Lower lobe of right lung (tissue), 2 donors: Measurements from ENCODE around the gene TMIE. TPM values are rescaled to one million over a fixed set of nuclear protein-coding genes. Genes with fewer than 3 reads are reported as not detected.

Experiments used
- ATAC-seq, 2 donors: fragments of 200-7000 bp; cut with Tn5 transposase; one replicate each; pipeline ENCODE4 v1.9.1; 2020 to 2022; ENCODE audit warnings: mild to moderate bottlenecking in 2 of 2, moderate library complexity in 2 of 2
- DNase-seq: peaks from one replicate; pipeline ENCODE4 v3.0.0-alpha.2; 2020
- H3K27ac ChIP-seq: fragments of 200-600 bp; one replicate; pipeline ENCODE4 v1.8.0; 2022
- H3K27me3 ChIP-seq: fragments of 200-600 bp; one replicate; pipeline ENCODE4 v1.8.0; 2022; ENCODE audit warnings: low read depth
- H3K36me3 ChIP-seq: fragments of 200-600 bp; one replicate; pipeline ENCODE4 v1.8.0; 2022; ENCODE audit warnings: mild to moderate bottlenecking
- H3K4me1 ChIP-seq: fragments of 200-600 bp; one replicate; pipeline ENCODE4 v1.8.0; 2022
- H3K4me3 ChIP-seq: fragments of 200-600 bp; one replicate; pipeline ENCODE4 v1.8.0; 2022; ENCODE audit warnings: mild to moderate bottlenecking
- H3K9me3 ChIP-seq: fragments of 200-600 bp; one replicate; pipeline ENCODE4 v1.8.0; 2022
- CTCF ChIP-seq: fragments of 200-600 bp; IDR thresholded peaks from one replicate; pipeline ENCODE4 v1.8.0; 2022; ENCODE audit warnings: antibody characterized with exemption, mild to moderate bottlenecking
- intact Hi-C: fragments of 100-400 bp; cut with DNase I; formaldehyde crosslinking; loops from one replicate; pipeline ENCODE4 v1.11.0; 2022
- total RNA-seq: library from RNA; stranded (reverse); fragmentation: NEBNext Ultra II Directional; extraction: Animal tissue kit (Norgen Biotek cat#: 25700); gene quantifications from one replicate; pipeline ENCODE4 v1.2.1, GENCODE V29; 2021
- donor health status: DM: no; HTN: yes; CAD: no; lungs with severe emphysema.

TMIE gene
- total RNA-seq, 1 donor from 2014 or later = 1.0 TPM

GRCh38 chr3:46670891-46671427, 30.2 kb upstream of the TMIE start:
- Histone ChIP-seq H3K4me3 (no peak overlapping the region), H3K27me3 (no peaks in the 10 kb centered on the region), H3K9me3 (no peaks in the 10 kb centered on the region), H3K27ac (no peak overlapping the region), H3K36me3 (peaks cover 43% of the 10 kb centered on the region), H3K4me1 (no peaks in the 10 kb centered on the region)
- intact Hi-C loops = no loop called here
- ATAC-seq = no peak
- no peak for TF ChIP-seq CTCF
- peak; percentile 19 for DNase-seq

- DNase-seq (peak; percentile 30), ATAC-seq (no peak)
- Histone ChIP-seq H3K4me1 (no peaks in the 10 kb centered on the region), H3K27ac (no peak overlapping the region), H3K9me3 (no peaks in the 10 kb centered on the region), H3K27me3 (no peaks in the 10 kb centered on the region), H3K4me3 (no peak overlapping the region), H3K36me3 (peaks cover 51% of the 10 kb centered on the region)
- no peak for TF ChIP-seq CTCF
- intact Hi-C loops = no loop called here
Observed at GRCh38 chr3:46671541-46672348, 29.4 kb upstream of the TMIE start.

GRCh38 chr3:46672349-46672695, 28.9 kb upstream of the TMIE start:
- ATAC-seq (no peak), DNase-seq (no peak)
- Histone ChIP-seq H3K4me3 (no peak overlapping the region), H3K27me3 (no peaks in the 10 kb centered on the region), H3K36me3 (peaks cover 51% of the 10 kb centered on the region), H3K4me1 (no peaks in the 10 kb centered on the region), H3K27ac (no peak overlapping the region), H3K9me3 (no peaks in the 10 kb centered on the region)
- TF ChIP-seq CTCF = no peak
- intact Hi-C loops = no loop called here

- intact Hi-C loops = no loop called here
- H3K9me3 ChIP-seq = no peaks in the 10 kb centered on the region
- peaks cover 51% of the 10 kb centered on the region for H3K36me3 ChIP-seq
- no peak overlapping the region for H3K4me3 ChIP-seq
- no peak for TF ChIP-seq CTCF
- H3K4me1 ChIP-seq = no peaks in the 10 kb centered on the region
- no peaks in the 10 kb centered on the region for H3K27me3 ChIP-seq
- ATAC-seq (no peak), DNase-seq (peak; percentile 30)
- no peak overlapping the region for H3K27ac ChIP-seq
Observed at GRCh38 chr3:46673151-46674030, 27.8 kb upstream of the TMIE start.

- Histone ChIP-seq H3K4me1 (no peaks in the 10 kb centered on the region), H3K36me3 (peaks cover 51% of the 10 kb centered on the region), H3K4me3 (no peak overlapping the region), H3K27ac (no peak overlapping the region), H3K27me3 (no peaks in the 10 kb centered on the region), H3K9me3 (no peaks in the 10 kb centered on the region)
- intact Hi-C loops = no loop called here
- TF ChIP-seq CTCF = no peak
- DNase-seq (peak; percentile 26), ATAC-seq (no peak)
Observed at GRCh38 chr3:46674031-46674845, 27.0 kb upstream of the TMIE start.
